Osteocyte (in vitro differentiated cells): Measurements from ENCODE around the gene CATSPERZ. TPM values are rescaled to one million over a fixed set of nuclear protein-coding genes. Genes with fewer than 3 reads are reported as not detected.

Experiments used
- DNase-seq: peaks from one replicate; pipeline ENCODE4 v3.0.0; 2021; ENCODE audit warnings: mixed read lengths; ENCODE audit not compliant: unreplicated experiment; ENCODE audit errors: extremely low spot score
- H3K27ac Mint-ChIP-seq: one replicate; pipeline ENCODE4 v1.8.0; 2021; ENCODE audit warnings: mild to moderate bottlenecking, mixed read lengths; ENCODE audit not compliant: unreplicated experiment
- H3K27me3 Mint-ChIP-seq: one replicate; pipeline ENCODE4 v1.8.0; 2021; ENCODE audit warnings: mixed read lengths; ENCODE audit not compliant: unreplicated experiment
- H3K36me3 Mint-ChIP-seq: one replicate; pipeline ENCODE4 v1.8.0; 2021; ENCODE audit warnings: mixed read lengths; ENCODE audit not compliant: unreplicated experiment
- H3K4me1 Mint-ChIP-seq: one replicate; pipeline ENCODE4 v1.8.0; 2021; ENCODE audit warnings: mixed read lengths; ENCODE audit not compliant: unreplicated experiment
- H3K4me3 Mint-ChIP-seq: one replicate; pipeline ENCODE4 v1.8.0; 2021; ENCODE audit warnings: mild to moderate bottlenecking, moderate library complexity, mixed read lengths; ENCODE audit not compliant: unreplicated experiment
- H3K9me3 Mint-ChIP-seq: one replicate; pipeline ENCODE4 v1.8.0; 2021; ENCODE audit warnings: mixed read lengths; ENCODE audit not compliant: unreplicated experiment
- total RNA-seq: library from RNA; stranded (reverse); gene quantifications from 2 replicates; pipeline ENCODE4 v1.2.1, GENCODE V29; 2021
- TF ChIP-seq, protein P1 (sequence below): fragments of 200-600 bp; sonication (generic); IDR thresholded peaks from 2 replicates; pipeline ENCODE4 v1.5.0; 2021; ENCODE audit warnings: antibody characterized with exemption, mild to moderate bottlenecking, moderate library complexity

Gene CATSPERZ
- total RNA-seq, 1 donor from 2014 or later = not detected

DNA sequence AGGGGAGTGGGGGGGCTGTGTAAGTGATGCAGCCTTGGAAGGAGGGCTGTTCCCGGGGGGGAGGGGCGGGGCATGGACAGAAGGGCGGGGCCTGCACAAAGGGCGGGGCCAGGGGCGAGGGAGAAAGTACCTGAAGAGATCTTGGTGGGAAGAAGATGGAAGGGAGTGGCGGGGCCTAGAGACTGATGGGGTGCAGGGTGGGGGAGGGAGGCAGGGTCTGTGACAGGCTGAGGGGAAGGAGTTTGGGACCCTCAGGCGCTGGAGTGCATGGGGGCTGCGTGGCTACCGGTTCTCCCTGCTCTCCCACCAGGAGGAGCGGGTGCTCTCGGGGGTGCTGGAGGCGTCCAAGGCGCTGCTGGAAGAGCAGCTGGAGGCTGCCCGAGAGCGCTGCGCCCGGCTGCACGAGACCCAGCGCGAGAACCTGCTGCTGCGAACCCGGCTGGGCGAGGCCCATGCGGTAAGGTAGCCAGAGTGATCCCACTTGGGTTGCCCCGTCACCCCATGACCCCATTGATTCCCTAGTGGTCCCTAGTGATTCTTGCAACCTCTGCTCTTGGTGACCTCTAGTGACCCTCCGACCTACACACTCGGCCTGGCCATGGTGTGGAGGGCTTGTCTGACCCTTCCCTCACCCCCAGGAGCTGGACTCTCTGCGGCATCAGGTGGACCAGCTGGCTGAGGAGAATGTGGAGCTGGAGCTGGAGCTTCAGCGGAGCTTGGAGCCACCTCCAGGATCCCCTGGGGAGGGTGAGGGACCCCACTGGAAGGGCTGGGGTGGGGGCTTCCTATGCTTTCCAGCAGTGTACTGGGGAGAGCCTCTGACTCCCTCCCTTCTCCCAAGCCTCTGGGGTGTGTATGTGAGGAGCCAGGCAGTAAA is 42.9 kb downstream of the CATSPERZ start:
- no peak overlapping the region for H3K4me3 Mint-ChIP-seq
- H3K9me3 Mint-ChIP-seq = no peaks in the 10 kb centered on the region
- H3K4me1 Mint-ChIP-seq = no peaks in the 10 kb centered on the region
- no peaks in the 10 kb centered on the region for H3K36me3 Mint-ChIP-seq
- no peak for DNase-seq
- TF ChIP-seq, protein P1, sequence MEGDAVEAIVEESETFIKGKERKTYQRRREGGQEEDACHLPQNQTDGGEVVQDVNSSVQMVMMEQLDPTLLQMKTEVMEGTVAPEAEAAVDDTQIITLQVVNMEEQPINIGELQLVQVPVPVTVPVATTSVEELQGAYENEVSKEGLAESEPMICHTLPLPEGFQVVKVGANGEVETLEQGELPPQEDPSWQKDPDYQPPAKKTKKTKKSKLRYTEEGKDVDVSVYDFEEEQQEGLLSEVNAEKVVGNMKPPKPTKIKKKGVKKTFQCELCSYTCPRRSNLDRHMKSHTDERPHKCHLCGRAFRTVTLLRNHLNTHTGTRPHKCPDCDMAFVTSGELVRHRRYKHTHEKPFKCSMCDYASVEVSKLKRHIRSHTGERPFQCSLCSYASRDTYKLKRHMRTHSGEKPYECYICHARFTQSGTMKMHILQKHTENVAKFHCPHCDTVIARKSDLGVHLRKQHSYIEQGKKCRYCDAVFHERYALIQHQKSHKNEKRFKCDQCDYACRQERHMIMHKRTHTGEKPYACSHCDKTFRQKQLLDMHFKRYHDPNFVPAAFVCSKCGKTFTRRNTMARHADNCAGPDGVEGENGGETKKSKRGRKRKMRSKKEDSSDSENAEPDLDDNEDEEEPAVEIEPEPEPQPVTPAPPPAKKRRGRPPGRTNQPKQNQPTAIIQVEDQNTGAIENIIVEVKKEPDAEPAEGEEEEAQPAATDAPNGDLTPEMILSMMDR = no peak
- H3K27ac Mint-ChIP-seq = no peak overlapping the region
- H3K27me3 Mint-ChIP-seq = no peaks in the 10 kb centered on the region

DNA sequence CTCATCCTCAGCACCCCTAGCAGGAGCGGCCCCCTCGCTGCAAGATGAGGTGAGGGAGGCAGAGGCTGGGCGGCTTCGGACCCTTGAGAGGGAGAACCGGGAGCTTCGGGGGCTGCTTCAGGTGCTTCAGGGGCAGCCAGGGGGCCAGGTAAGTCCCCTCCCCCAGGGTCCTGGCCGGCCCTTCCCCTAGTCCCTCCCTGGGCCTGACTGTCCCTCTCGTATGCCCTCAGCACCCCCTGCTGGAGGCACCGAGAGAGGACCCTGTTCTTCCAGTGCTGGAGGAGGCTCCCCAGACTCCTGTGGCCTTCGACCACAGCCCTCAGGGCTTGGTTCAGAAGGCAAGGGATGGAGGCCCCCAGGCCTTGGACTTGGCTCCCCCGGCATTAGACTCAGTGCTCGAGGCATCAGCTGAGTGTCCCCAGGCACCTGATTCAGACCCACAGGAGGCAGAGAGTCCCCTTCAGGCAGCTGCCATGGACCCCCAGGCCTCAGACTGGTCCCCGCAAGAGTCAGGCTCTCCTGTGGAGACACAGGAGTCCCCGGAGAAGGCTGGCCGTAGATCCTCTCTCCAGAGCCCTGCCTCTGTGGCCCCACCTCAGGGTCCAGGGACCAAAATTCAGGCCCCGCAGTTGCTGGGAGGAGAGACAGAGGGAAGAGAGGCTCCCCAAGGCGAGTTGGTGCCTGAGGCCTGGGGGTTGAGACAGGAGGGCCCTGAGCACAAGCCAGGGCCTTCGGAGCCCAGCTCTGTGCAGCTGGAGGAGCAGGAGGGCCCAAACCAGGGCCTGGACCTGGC is 43.8 kb downstream of the CATSPERZ start:
- no peaks in the 10 kb centered on the region for H3K9me3 Mint-ChIP-seq
- H3K36me3 Mint-ChIP-seq = no peaks in the 10 kb centered on the region
- H3K4me1 Mint-ChIP-seq = no peaks in the 10 kb centered on the region
- H3K4me3 Mint-ChIP-seq = no peak overlapping the region
- H3K27me3 Mint-ChIP-seq = no peaks in the 10 kb centered on the region
- no peak for DNase-seq
- TF ChIP-seq, protein P1 = peak; percentile 24
- H3K27ac Mint-ChIP-seq = no peak overlapping the region

DNA sequence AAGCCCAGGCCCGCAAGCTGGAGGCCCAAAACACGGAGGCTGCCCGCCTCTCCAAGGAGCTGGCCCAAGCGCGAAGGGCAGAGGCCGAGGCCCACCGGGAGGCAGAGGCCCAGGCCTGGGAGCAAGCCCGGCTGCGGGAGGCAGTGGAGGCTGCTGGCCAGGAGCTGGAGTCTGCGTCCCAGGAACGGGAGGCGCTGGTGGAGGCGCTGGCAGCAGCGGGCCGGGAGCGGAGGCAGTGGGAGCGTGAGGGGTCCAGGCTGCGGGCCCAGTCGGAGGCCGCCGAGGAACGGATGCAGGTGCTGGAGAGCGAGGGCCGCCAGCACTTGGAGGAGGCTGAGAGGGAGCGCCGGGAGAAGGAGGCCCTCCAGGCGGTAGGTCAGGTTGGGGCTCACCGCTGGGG is 44.6 kb downstream of the CATSPERZ start:
- H3K27ac Mint-ChIP-seq = no peak overlapping the region
- TF ChIP-seq, protein P1 = no peak
- no peaks in the 10 kb centered on the region for H3K36me3 Mint-ChIP-seq
- no peak for DNase-seq
- no peak overlapping the region for H3K4me3 Mint-ChIP-seq
- no peaks in the 10 kb centered on the region for H3K27me3 Mint-ChIP-seq
- H3K4me1 Mint-ChIP-seq = no peaks in the 10 kb centered on the region
- no peaks in the 10 kb centered on the region for H3K9me3 Mint-ChIP-seq

DNA sequence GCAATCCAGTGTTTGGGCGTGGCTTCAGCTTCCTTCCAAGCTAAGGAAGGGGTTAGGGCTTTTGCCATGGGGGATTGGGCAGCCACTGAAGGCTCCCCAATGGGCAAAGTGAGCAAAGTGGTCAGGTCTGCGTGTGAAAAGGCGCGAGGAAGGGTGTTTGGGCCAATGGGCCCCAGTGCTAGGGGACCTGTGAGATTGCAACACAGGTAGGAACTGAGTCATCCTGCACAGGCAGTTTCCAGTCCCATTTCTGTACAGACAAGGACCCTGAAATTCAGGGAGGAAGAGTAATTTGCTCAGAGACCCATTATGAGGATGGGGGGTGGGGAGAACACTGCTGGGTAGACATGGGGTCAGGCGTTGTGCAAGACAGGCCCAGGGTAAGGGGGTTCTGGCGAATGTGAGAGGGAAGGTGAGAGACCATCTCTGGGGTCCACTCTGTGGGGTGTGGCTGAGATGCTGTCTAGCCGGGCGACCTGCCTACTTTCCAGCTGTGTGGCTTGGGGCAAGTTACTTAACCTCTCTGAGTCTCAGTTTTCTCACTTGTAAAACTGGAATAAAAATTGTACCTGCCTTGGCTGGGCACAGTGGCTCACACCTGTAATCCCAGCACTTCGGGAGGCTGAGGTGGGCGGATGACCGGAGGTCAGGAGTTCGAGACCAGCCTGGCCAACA is 47.2 kb downstream of the CATSPERZ start:
- TF ChIP-seq, protein P1 = no peak
- DNase-seq = no peak
- H3K27ac Mint-ChIP-seq = no peak overlapping the region
- no peak overlapping the region for H3K4me3 Mint-ChIP-seq
- no peaks in the 10 kb centered on the region for H3K27me3 Mint-ChIP-seq
- H3K9me3 Mint-ChIP-seq = no peaks in the 10 kb centered on the region
- H3K4me1 Mint-ChIP-seq = no peaks in the 10 kb centered on the region
- H3K36me3 Mint-ChIP-seq = no peaks in the 10 kb centered on the region
